ENCODE results near the gene FSCN2.

DNA sequence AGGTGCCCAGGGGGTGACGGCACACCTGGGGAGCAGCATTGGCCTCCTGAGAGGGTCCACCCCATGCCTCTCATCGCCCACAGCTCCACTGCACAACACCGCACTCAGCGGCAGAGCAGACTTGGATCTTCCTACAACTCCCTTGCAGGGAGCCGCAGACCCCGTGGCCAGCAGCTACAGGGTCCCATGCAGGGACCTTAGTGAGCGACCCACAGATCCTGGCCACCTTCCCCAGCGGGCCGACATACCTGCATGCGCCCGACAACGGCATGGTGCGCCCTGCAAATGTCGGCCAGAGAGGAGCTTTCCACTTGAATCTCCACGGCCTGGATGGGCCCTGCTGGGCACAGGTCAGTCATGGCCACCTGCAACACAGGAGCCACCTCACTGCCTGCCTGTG is 15.6 kb downstream of the FSCN2 start:
- TF ChIP-seq CTCF (IDR thresholded peaks at IDR 0.05): no peak
- no peak for TF ChIP-seq POLR2A (IDR thresholded peaks at IDR 0.05)
